Measurements from ENCODE around the gene PCNX2. TPM values are rescaled to one million over a fixed set of nuclear protein-coding genes. Genes with fewer than 3 reads are reported as not detected.
A peak's percentile ranks its signal among the peaks of the same experiment; 100 is the strongest.

Gene PCNX2
- total RNA-seq, 1 experiment from 2014 or later: 50.8 TPM

DNA sequence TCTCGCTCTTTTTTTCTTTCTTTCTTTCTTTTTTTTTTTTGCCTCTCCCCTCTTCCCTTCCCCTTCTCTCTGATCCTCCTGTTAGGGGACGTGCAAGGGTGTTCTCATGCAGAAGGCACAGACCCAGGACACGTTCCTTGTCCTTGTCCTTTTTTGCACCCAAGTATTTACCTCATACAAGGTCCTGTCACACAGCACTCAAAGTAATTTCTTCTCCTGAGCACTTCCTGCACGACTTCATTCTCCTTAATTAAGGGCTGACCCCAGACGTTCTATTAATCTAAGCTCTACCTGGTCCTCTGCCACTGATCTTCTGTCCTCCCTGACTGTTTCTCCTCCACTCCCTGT is 424 bp upstream of the PCNX2 start:
- no peak; the same call in 1 of the 2 replicates for ATAC-seq
- H3K27me3 Mint-ChIP-seq (ENCODE audit: low read depth): no peaks in the 10 kb centered on the region
- ChIA-PET CTCF (interaction anchor here (1.0 kb wide), 1 partner anchor 11 kb away, joined by 3 read pairs; no protein-coding TSS in a partner anchor), POLR2A (no interaction called here)
- no peak for DNase-seq (ENCODE audit: low spot score)
- H3K4me1 Mint-ChIP-seq: peaks cover 46% of the 10 kb centered on the region
- TF ChIP-seq, protein P1, sequence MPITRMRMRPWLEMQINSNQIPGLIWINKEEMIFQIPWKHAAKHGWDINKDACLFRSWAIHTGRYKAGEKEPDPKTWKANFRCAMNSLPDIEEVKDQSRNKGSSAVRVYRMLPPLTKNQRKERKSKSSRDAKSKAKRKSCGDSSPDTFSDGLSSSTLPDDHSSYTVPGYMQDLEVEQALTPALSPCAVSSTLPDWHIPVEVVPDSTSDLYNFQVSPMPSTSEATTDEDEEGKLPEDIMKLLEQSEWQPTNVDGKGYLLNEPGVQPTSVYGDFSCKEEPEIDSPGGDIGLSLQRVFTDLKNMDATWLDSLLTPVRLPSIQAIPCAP (CRISPR knock-in tag; IDR thresholded peaks at IDR 0.05): no peak
- TF ChIP-seq, protein P2, sequence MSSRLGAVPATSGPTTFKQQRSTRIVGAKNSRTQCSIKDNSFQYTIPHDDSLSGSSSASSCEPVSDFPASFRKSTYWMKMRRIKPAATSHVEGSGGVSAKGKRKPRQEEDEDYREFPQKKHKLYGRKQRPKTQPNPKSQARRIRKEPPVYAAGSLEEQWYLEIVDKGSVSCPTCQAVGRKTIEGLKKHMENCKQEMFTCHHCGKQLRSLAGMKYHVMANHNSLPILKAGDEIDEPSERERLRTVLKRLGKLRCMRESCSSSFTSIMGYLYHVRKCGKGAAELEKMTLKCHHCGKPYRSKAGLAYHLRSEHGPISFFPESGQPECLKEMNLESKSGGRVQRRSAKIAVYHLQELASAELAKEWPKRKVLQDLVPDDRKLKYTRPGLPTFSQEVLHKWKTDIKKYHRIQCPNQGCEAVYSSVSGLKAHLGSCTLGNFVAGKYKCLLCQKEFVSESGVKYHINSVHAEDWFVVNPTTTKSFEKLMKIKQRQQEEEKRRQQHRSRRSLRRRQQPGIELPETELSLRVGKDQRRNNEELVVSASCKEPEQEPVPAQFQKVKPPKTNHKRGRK (CRISPR knock-in tag; IDR thresholded peaks at IDR 0.05; ENCODE audit: borderline replicate concordance): 0 out of 2 replicates have a peak, but pooled peaks have one; percentile 91
- peak overlapping the region; percentile 85 for H3K4me3 Mint-ChIP-seq
- peaks cover 5% of the 10 kb centered on the region; the same call in 1 of the 2 replicates for H3K9me3 Mint-ChIP-seq
- peaks cover under 1% of the 10 kb centered on the region for H3K36me3 Mint-ChIP-seq
- H3K27ac Mint-ChIP-seq: peak overlapping the region; percentile 29; the same call in 1 of the 2 replicates

DNA sequence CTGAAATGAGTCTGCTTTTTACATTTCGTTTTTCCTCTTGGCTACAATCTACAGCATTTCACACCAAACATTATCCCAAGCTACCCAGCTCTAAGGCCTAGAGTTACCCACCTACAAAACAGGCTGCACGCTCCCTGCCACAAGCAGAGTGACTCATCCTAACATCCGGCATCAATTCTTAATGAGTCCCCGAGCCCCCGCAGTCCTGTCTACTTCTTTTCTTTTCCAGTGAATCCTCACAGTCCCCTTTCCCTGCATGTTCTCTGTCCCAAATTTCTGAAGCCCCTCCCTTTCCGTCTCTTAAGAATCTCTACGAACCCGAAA is 650 bp downstream of the PCNX2 start:
- H3K27me3 Mint-ChIP-seq (ENCODE audit: low read depth): no peaks in the 10 kb centered on the region
- no peak for DNase-seq (ENCODE audit: low spot score)
- H3K4me1 Mint-ChIP-seq: peaks cover 56% of the 10 kb centered on the region
- peak overlapping the region; percentile 85 for H3K4me3 Mint-ChIP-seq
- peak; percentile 38 for ATAC-seq
- peak overlapping the region; percentile 94 for H3K27ac Mint-ChIP-seq
- CTCF ChIA-PET: no interaction called here
- H3K36me3 Mint-ChIP-seq: no peaks in the 10 kb centered on the region
- POLR2A ChIA-PET: interaction anchor here (1.0 kb wide), 1 partner anchor 34 kb away, joined by 5 read pairs; no protein-coding TSS in a partner anchor
- TF ChIP-seq NFATC4 (CRISPR knock-in tag; IDR thresholded peaks at IDR 0.05) (no peak), KAT7 (CRISPR knock-in tag; IDR thresholded peaks at IDR 0.05; ENCODE audit: borderline replicate concordance) (no peak), TEAD1 (CRISPR knock-in tag; IDR thresholded peaks at IDR 0.05) (no peak), MXD4 (CRISPR knock-in tag; IDR thresholded peaks at IDR 0.05; ENCODE audit: borderline replicate concordance) (no peak), OVOL2 (CRISPR knock-in tag; IDR thresholded peaks at IDR 0.05; ENCODE audit: borderline replicate concordance) (no peak), ESRRA (CRISPR knock-in tag; IDR thresholded peaks at IDR 0.05; ENCODE audit: borderline replicate concordance) (no peak), RELA (CRISPR knock-in tag; IDR thresholded peaks at IDR 0.05; ENCODE audit: borderline replicate concordance) (no peak), FOXP1 (CRISPR knock-in tag; IDR thresholded peaks at IDR 0.05; ENCODE audit: borderline replicate concordance) (no peak), ZNF423 (CRISPR knock-in tag; IDR thresholded peaks at IDR 0.05) (no peak), NR3C1 (CRISPR knock-in tag; conservative IDR thresholded peaks at IDR 0.05; ENCODE audit: low read depth) (no peak), GABPB1 (CRISPR knock-in tag; IDR thresholded peaks at IDR 0.05) (no peak)
- TF ChIP-seq, protein P3, sequence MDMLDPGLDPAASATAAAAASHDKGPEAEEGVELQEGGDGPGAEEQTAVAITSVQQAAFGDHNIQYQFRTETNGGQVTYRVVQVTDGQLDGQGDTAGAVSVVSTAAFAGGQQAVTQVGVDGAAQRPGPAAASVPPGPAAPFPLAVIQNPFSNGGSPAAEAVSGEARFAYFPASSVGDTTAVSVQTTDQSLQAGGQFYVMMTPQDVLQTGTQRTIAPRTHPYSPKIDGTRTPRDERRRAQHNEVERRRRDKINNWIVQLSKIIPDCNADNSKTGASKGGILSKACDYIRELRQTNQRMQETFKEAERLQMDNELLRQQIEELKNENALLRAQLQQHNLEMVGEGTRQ (CRISPR knock-in tag; IDR thresholded peaks at IDR 0.05): no peak
- TF ChIP-seq, protein P4, sequence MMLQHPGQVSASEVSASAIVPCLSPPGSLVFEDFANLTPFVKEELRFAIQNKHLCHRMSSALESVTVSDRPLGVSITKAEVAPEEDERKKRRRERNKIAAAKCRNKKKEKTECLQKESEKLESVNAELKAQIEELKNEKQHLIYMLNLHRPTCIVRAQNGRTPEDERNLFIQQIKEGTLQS (CRISPR knock-in tag; conservative IDR thresholded peaks at IDR 0.05): no peak
- TF ChIP-seq, protein P5, sequence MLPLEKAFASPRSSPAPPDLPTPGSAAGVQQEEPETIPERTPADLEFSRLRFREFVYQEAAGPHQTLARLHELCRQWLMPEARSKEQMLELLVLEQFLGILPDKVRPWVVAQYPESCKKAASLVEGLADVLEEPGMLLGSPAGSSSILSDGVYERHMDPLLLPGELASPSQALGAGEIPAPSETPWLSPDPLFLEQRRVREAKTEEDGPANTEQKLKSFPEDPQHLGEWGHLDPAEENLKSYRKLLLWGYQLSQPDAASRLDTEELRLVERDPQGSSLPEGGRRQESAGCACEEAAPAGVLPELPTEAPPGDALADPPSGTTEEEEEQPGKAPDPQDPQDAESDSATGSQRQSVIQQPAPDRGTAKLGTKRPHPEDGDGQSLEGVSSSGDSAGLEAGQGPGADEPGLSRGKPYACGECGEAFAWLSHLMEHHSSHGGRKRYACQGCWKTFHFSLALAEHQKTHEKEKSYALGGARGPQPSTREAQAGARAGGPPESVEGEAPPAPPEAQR (CRISPR knock-in tag; IDR thresholded peaks at IDR 0.05): no peak
- TF ChIP-seq, protein P6, sequence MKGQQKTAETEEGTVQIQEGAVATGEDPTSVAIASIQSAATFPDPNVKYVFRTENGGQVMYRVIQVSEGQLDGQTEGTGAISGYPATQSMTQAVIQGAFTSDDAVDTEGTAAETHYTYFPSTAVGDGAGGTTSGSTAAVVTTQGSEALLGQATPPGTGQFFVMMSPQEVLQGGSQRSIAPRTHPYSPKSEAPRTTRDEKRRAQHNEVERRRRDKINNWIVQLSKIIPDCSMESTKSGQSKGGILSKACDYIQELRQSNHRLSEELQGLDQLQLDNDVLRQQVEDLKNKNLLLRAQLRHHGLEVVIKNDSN (CRISPR knock-in tag; IDR thresholded peaks at IDR 0.05): no peak
- TF ChIP-seq, protein P7, sequence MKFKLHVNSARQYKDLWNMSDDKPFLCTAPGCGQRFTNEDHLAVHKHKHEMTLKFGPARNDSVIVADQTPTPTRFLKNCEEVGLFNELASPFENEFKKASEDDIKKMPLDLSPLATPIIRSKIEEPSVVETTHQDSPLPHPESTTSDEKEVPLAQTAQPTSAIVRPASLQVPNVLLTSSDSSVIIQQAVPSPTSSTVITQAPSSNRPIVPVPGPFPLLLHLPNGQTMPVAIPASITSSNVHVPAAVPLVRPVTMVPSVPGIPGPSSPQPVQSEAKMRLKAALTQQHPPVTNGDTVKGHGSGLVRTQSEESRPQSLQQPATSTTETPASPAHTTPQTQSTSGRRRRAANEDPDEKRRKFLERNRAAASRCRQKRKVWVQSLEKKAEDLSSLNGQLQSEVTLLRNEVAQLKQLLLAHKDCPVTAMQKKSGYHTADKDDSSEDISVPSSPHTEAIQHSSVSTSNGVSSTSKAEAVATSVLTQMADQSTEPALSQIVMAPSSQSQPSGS (CRISPR knock-in tag; IDR thresholded peaks at IDR 0.05; ENCODE audit: borderline replicate concordance, low read depth): no peak
- TF ChIP-seq, protein P8, sequence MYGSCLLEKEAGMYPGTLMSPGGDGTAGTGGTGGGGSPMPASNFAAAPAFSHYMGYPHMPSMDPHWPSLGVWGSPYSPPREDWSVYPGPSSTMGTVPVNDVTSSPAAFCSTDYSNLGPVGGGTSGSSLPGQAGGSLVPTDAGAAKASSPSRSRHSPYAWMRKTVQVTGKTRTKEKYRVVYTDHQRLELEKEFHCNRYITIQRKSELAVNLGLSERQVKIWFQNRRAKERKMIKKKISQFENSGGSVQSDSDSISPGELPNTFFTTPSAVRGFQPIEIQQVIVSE (CRISPR knock-in tag; IDR thresholded peaks at IDR 0.05; ENCODE audit: borderline replicate concordance): no peak
- TF ChIP-seq, protein P9, sequence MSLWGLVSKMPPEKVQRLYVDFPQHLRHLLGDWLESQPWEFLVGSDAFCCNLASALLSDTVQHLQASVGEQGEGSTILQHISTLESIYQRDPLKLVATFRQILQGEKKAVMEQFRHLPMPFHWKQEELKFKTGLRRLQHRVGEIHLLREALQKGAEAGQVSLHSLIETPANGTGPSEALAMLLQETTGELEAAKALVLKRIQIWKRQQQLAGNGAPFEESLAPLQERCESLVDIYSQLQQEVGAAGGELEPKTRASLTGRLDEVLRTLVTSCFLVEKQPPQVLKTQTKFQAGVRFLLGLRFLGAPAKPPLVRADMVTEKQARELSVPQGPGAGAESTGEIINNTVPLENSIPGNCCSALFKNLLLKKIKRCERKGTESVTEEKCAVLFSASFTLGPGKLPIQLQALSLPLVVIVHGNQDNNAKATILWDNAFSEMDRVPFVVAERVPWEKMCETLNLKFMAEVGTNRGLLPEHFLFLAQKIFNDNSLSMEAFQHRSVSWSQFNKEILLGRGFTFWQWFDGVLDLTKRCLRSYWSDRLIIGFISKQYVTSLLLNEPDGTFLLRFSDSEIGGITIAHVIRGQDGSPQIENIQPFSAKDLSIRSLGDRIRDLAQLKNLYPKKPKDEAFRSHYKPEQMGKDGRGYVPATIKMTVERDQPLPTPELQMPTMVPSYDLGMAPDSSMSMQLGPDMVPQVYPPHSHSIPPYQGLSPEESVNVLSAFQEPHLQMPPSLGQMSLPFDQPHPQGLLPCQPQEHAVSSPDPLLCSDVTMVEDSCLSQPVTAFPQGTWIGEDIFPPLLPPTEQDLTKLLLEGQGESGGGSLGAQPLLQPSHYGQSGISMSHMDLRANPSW (CRISPR knock-in tag; conservative IDR thresholded peaks at IDR 0.05; ENCODE audit: low read depth): no peak
- H3K9me3 Mint-ChIP-seq: no peaks in the 10 kb centered on the region

Data from WTC11 (cell line).